Jurkat, Clone E6-1 (cell line): ENCODE data around the gene RBM43.

Source experiments
- DNase-seq: peaks from one replicate; pipeline ENCODE4 v3.0.0-alpha.2; 2011; ENCODE audit warnings: low read depth, low spot score
- H3K4me3 ChIP-seq: 2 replicates; pipeline ENCODE4 v1.5.1; 2011; ENCODE audit warnings: mild to moderate bottlenecking, low read length, control low read depth, moderate library complexity

Gene RBM43

GRCh38 chr2:151271824-151272223 lies 10.2 kb upstream of the RBM43 start:
- no peak overlapping the region for H3K4me3 ChIP-seq
- no peak for DNase-seq

GRCh38 chr2:151269798-151270568 lies 8.3 kb upstream of the RBM43 start:
- no peak overlapping the region for H3K4me3 ChIP-seq
- DNase-seq: no peak

- DNase-seq: no peak
- H3K4me3 ChIP-seq: no peak overlapping the region
Observed at GRCh38 chr2:151268085-151268484, 6.4 kb upstream of the RBM43 start.

- no peak for DNase-seq
- no peak overlapping the region for H3K4me3 ChIP-seq
Observed at GRCh38 chr2:151267537-151267936, 5.9 kb upstream of the RBM43 start.

GRCh38 chr2:151265991-151266390 lies 4.3 kb upstream of the RBM43 start:
- no peak for DNase-seq
- no peak overlapping the region for H3K4me3 ChIP-seq

- H3K4me3 ChIP-seq: no peak overlapping the region
- no peak for DNase-seq
Observed at GRCh38 chr2:151264157-151264825, 2.6 kb upstream of the RBM43 start.

- no peak overlapping the region for H3K4me3 ChIP-seq
- no peak for DNase-seq
Observed at GRCh38 chr2:151262629-151263028, 966 bp upstream of the RBM43 start.

- peak overlapping the region; percentile 56 for H3K4me3 ChIP-seq
- peak; percentile 12 for DNase-seq
Observed at GRCh38 chr2:151261977-151262291, 271 bp upstream of the RBM43 start.

GRCh38 chr2:151260573-151261230 lies 961 bp downstream of the RBM43 start:
- peak overlapping the region; percentile 56 for H3K4me3 ChIP-seq
- DNase-seq: no peak

GRCh38 chr2:151258121-151258520 lies 3.5 kb downstream of the RBM43 start:
- H3K4me3 ChIP-seq: no peak overlapping the region
- DNase-seq: no peak

- DNase-seq: no peak
- no peak overlapping the region for H3K4me3 ChIP-seq
Observed at GRCh38 chr2:151252646-151253045, 9.0 kb downstream of the RBM43 start.

- no peak overlapping the region for H3K4me3 ChIP-seq
- DNase-seq: no peak
Observed at GRCh38 chr2:151251012-151251411, 10.7 kb downstream of the RBM43 start.

GRCh38 chr2:151247432-151247831 lies 14.2 kb downstream of the RBM43 start:
- no peak for DNase-seq
- no peak overlapping the region for H3K4me3 ChIP-seq

- no peak overlapping the region for H3K4me3 ChIP-seq
- no peak for DNase-seq
Observed at GRCh38 chr2:151246152-151246551, 15.5 kb downstream of the RBM43 start.

GRCh38 chr2:151243468-151243867 lies 18.2 kb downstream of the RBM43 start:
- H3K4me3 ChIP-seq: no peak overlapping the region
- no peak for DNase-seq

- no peak for DNase-seq
- H3K4me3 ChIP-seq: no peak overlapping the region
Observed at GRCh38 chr2:151241224-151241623, 20.4 kb downstream of the RBM43 start.

GRCh38 chr2:151240433-151240832 lies 21.2 kb downstream of the RBM43 start:
- no peak for DNase-seq
- no peak overlapping the region for H3K4me3 ChIP-seq

GRCh38 chr2:151239624-151240023 lies 22.0 kb downstream of the RBM43 start:
- DNase-seq: no peak
- H3K4me3 ChIP-seq: no peak overlapping the region

- DNase-seq: peak; percentile 61
- no peak overlapping the region for H3K4me3 ChIP-seq
Observed at GRCh38 chr2:151238527-151239487, 22.9 kb downstream of the RBM43 start.
